HG03521 (cell line): ENCODE data around the gene SMIM12.

ENCODE experiments used
- ATAC-seq: cut with Tn5 transposase; IDR thresholded peaks from one replicate; pipeline ENCODE4 v1.9.1; 2021; ENCODE audit warnings: mild to moderate bottlenecking, moderate library complexity; ENCODE audit not compliant: unreplicated experiment

The SMIM12 gene, protein sequence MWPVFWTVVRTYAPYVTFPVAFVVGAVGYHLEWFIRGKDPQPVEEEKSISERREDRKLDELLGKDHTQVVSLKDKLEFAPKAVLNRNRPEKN

DNA sequence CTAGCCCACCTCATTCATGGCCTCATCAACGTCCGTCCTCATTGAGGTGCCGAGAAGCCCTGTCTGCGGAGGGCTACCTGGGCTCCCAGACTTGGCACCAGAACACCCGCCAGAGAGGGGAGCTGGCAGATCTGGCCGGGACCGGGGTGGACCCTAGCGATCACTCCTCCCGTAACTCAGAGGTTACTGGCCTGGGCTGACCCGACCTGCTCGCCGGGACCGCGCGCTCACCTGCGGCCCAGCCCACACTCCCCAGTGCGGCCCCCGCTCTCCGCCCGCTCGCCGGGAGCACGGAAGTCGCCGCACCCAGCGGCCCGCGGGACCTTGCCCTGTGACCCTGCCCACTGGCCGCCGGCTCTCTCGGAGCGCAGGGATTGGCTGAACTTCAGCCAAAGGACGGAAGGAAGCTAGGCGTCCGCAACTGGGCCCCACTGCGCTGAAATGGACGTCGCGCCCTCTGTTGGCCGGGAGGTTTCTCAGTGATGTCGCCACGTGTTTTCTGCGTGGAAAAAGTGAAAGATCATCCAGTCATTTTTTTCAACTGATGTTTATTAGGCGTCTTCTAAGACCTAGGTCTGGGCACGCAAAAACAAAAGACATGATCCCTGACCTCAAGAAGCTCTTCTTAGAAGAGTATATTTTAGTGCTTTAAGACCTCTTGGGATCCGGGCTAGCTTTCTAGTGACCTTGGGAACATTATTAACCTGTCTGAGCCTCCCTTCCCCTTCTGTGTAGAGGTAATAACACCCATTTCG is at the start of gene SMIM12:
Gene SMIM12, minus strand, starts transcription at position 304 of the 755 bp plus-strand sequence. CDS start 3,772 bp downstream, outside the sequence.
- peak; percentile 94 for ATAC-seq

DNA sequence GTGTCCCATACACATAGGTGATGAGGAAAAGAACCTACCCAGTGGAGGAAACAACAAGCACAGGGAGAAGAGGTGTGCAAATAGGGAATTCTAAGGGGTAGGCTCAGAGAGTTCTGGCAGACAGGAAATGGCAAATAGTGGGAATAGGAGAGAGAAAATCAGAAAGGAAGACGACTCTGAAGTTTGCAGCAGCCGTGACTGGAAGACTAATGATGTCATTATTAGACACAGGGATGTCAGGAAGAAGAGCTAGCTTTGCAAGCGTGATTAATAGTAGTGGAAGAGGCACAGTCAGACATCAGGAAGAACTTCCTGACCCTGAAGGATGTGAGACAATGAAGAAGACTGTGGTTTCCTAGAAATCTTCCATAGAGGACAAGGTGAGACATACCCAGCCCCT is 48.8 kb upstream of the SMIM12 start:
- ATAC-seq = no peak

DNA sequence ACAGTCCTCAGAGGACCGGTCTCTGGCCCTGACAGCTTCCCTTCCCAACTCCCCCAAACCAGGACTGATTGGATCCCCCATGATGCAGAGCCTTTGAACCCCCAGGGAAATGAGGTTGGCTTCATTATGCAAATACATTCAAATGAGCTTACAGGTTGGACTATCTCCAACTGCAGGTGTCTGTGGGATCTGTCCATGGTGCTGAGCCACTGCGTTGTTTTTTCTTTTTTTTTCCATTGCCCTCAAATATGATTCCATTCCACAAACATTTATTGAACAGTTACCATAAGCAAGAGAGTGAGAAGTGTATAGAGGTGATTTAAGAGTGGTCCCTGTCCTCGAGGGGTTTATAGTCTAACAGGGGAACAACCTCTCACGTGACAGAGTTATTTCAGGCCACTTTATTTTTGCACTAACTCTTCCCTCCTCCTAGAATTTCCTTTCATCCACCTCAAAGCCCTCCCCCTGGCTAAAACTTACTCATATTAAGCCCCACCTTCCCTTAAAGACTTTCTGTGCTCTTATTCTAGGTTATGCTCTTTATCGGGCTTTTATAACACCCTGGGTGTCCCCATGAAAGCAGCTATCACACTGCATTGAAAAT is 48.0 kb upstream of the SMIM12 start:
- no peak for ATAC-seq

DNA sequence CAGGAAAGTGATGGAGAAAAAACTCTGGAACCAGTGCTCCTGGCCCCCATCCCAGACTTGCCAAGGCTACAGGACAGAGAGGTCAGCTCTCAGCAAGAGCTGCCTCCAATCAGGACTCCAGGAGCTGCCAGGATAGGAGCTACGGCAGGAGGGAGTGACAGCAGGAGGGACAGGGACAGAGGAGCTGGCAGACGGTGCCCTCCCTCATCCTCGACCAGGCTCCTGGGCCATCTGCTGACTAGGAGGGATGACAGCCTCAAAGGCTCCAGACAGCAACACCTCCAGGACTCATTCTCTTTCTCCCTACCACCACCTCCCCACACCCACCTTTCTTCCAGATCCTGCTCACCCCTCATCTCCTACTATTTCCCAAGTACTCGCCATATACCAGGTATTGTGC is 47.2 kb upstream of the SMIM12 start:
- ATAC-seq = no peak

DNA sequence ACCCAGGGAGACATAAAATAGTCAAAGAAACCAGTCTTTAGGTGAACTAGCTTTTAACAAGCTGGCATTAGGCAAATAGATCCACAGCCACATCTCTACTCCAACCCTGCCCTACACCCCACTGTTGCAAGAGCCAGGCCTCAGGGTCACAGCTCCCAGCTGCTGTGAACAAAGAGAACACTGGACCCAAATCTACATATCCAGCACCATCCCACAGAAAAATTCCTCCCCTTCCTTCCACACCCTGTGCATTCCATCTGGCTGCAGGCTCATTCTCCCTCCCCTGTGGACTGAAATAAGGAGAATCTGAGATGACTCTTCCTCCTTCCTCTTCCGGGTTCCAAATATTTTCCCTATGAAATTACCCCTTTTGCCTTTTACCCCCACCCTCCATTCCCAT is 46.7 kb upstream of the SMIM12 start:
- no peak for ATAC-seq

DNA sequence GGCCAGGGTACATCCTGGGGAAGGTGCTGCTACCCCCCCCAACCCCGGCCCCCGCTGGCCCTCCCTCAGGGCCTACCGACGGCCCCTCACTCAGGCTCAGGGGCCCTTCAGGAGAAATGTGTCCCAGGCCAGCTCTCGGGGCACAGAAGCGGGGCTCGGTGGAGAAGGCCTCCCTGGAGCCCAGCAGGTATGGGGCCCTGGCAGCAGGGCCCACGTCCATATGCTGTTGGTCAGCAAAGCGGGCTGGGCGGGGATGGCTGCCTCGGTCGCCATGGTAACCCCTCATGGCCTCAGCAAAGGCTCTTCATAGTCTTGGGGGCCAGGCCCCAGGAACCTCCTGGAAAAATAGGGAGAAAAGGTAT is 45.5 kb upstream of the SMIM12 start:
- no peak for ATAC-seq

DNA sequence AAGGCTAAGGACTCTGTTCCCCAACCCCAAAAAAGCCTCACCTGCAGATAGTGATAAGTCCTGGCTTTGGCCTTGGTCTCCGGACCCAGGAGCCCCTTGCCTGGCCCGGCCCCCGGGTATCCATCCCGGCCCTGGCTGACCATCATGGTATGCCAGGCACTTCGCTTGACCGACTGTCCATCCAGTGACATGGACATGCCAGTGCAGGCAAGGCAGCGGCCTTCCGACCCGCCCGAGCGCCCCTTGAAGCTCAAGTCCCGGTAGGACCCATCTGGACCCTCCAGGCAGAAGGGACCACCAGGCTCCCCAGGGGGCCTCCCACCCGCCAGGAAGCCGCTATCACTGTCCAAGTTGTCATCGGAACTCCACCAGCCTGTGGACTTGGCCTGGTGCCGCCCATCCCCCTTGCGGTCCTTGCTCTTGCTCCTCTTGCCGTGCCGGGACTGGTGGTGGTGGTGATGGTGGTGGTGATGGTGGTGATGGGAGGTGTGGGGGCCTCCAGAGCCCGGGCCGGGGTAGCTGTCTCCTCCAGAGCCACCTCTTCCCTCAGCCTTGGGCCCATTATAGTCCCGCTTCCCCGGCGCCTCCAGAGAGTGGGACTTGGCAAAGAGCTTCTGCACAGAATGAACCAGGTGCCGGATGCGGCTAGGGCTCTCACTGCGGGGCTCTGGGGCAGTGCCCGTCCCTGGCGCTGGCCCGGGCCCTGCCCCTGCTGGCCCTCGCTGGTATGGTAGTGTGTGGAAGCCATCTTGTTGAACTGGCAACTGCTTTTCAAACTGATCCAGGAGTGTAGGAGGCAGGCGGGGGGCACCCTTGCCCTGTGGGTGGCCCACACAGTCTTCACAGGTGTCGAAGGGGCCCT is 44.9 kb upstream of the SMIM12 start:
- no peak for ATAC-seq

DNA sequence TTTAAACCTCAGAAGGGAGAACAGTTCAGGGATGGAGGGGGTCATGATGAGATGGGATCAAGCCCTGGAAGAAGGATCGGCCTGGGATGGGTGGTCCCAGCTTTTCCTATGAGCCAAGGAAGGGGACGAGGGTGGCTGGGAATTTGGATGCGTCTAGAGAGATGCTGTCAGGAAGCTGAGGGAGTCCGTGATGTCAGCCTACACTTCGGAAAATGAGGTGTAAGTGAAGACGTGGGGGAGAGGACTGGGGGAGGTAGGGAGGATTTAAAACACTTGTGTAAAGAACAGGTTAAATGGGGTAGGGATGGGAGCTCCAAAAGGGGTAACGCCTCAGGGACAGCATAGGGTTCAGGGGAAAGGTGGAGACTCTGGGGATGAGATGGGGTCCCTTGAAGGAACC is 42.4 kb upstream of the SMIM12 start:
- ATAC-seq = no peak

DNA sequence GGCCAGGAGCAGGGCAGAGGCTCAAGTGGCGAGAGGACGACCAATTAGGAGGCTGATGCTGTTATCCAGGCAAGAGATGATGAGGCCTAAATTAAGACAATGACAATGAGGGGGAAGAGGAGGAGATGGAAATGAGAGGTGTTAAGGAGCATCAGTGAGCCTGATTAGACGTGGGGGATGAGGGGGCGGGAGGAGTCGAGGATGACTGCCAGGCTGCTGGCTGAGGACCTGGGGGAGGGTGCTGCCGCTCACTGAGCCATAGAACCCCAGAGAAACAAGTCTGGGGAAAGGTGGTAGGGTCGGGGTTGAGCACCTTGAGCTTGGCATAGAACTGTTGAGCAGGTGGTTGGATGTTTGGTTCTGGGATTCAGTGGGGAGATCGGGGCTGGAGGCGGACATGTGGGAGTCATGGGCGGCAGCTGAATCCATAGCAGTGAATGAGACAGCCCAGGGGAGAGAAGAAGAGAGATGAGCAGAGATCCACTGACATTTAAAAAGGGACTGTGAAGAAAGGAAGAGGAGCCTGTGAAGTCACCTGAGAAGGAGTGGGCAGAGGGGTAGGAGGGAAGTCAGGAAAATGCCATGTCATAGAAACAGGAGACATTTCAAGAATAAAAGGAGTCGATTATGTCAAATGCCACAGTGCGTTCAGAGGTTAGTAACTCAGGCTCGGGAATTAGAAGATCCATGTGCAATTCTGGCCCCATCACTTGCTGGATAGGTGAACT is 41.4 kb upstream of the SMIM12 start:
- ATAC-seq = no peak

DNA sequence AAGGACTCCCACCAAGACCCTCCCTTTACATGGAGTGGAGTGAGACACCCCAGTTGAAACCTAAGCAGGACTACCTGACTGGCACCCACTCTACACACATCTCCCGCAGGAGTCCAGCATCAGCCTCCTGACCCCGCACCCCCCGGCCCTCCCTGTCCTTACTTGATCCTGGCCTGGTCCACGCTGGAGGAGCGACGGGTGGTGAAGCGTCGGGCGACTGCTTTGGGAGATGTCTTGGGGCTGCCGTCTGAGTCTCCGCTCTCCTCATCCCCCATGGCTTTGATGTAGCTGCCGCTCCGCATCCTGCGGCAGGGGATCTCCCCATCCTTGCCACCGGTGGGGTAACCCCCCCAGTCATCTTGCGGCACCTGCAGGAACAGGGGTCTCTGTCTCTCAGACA is 40.4 kb upstream of the SMIM12 start:
- no peak for ATAC-seq

DNA sequence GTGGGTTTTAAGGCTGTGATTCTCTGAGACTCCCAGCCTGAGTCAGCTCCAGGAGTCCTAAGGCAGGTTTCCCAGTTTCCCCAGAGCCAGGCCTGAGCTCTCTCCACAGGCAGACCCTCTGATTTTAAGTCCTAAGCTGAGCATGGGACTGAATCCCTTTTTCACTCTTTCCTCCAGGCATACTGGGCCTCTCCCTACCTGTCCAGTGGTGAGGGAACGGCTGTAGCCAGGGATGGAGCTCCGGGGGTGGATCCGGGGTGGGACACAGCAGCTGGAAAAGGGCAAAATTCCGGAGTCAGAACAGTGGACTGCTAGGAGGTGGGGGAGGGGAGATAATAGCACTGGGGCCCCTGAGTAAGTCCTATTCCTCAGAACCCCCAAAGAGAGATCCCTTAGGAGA is 39.9 kb upstream of the SMIM12 start:
- ATAC-seq = no peak

DNA sequence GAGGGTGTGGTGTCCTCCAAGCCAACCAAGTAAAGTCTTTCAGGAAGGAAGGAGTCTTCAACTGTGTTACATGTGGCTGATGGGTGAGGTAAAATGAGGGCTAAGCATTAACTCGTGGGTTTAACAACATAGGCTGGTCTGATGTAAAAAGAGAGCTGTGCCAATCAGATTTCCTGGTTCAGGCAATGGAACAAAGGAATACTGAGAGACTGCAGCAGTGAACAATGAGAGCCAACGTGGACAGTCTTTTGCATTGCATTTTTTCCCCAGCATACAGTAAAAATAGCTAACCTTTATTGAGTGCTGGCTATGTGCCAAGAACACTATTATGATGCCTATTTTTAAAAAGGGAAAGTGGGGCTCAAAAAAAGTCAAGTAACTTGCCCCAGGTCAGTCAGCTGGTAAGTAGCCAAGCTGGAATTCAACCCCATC is 38.8 kb upstream of the SMIM12 start:
- ATAC-seq = no peak

DNA sequence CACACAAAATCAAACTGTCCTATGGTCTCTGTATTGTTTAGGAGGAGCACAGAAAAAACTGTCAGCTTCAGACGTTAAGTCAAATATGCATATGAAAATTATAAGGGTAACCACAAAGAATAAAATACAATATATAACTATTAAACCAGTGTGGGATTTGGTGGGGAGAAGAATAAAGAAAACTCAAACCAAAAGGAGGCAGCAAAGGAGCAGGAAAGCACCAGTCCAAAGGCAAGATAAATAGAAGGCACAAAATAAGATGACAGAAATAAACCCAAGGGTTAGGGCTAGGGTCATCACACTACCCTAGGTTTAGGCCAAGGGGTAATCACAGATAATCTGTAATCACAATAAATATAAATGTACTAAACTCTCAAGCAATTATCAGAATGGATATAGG is 37.1 kb upstream of the SMIM12 start:
- no peak for ATAC-seq

DNA sequence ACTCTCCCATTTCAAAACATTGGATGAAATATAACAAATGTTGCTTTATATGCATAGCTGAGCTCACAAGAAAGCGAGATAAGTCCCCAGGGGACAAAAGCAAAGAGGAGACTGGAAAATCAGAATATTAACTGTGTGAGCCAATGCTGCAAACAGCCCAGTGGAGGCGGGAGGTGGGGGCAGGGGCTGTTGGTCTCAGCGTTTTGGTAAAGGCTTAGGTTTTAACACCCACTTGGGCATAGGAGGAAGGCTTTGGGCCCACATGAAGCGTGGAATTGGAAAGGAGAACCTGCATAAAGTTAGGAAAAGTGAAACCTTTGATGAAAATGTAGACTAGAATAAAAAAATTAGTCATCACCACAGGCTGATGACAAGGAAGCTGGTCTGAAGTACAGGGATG is 30.2 kb upstream of the SMIM12 start:
- ATAC-seq = no peak

DNA sequence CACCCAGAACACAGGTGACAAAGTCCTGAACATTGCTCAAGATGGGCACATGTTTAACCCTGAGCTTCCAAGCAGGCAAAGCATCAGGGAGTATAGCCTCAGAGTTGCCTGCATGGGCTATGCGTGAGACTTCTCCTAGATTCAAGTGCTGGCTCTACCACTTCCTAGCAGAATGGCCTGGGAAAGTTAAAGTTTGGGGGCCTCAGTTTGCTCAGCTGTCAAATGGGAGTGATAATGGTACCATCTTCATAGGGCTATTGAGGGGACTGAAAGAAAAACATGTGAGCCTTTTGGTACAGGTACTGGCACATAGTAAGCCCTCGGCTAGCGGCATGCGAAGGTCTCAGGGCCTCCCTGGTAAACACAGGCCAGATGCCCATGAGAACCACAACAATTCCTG is 28.0 kb upstream of the SMIM12 start:
- no peak for ATAC-seq

DNA sequence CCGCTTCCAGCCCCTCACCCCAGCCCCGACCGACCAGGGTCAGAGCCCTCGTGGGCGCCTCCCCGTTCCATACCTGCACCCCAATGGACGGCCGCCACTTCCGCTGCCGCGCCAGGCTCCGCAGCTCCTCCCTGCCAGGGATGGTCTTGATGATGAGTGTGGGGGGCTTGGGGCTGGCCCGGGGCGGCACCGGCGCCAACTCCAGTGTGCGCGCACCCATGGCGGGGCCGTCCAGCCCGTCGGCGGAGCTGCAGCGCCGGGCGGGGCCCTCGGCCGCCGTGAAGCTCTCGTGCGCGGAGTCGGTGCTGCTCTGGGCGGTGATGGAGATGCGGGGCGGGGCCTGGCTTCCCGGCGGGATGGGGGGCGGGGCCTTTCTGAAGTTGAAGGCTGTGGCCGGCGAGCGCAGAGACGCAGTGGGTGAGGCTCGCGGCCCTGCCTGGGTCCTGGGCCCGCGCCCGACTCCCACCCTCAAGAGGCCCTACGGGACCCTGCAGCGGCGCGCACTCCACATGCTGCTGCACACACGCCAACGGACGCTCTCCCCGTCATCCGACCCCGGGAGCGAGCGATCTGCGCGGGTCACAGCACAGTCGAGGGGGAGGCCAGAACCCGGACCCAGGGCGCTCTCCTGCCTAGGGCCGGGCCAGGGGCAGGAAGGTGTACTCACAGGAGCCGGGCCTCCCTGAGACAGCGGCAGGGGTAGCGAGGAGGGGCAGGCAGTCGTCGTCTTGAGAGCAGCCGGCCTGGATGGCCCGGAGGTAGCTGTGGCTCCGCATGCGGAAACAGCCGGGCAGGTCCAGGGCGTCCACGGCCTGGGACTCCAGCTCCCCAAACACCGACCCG is 26.1 kb upstream of the SMIM12 start:
- ATAC-seq = no peak

DNA sequence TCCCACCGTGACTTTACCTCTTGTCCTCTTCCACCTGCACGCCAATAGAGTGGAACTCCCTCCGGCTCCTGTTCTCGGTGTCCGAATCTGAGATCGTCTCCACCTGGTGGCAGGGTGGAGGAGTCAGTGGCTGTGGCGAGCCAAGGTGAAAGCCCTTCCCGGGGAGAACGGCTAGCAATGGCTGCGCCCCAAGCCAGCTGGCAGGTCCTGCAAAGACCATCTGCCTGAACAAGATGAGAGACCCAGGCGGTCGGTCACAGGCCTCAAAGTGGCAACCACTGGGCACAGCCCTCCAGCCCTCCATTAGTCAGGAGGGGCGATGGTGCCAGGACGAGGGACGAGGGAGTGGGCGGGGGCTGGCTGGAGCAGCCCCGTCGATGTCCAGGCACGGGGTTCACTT is 25.4 kb upstream of the SMIM12 start:
- no peak for ATAC-seq

DNA sequence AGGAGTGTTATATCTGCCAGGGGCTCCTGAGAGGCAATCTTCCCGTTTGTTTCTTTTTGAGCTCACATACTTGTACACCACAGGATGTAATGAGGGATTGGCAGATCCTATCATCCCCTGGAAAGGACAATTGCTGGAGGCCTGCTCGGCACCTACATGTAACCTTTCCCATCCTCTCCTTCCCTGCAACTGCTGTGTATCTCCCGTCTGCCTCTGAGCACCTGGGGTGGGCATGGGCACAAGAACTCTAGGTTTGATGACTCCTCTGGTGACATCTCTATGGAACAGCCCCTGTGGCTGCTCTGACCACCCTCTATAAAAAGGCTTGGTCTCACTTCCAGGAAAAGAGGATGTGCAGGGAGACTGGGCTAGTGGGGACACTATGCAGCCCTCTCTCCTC is 25.0 kb upstream of the SMIM12 start:
- no peak for ATAC-seq

DNA sequence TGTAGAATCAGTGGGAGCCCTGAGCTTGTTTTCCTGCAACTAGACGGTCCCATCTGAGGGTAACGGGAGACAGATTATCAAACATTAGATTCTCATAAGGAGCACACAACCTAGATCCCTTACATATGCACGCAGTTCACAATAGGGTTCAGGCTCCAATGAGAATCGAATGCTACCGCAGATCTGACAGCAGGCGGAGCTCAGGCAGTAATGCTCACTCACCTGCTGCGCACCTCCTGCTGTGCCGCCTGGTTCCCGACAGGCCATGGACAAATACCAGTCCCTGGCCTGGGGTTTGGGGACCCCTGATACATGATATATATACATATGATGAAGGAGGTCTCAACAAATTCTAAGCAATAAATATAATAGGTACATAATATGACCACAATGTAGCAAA is 19.7 kb upstream of the SMIM12 start:
- ATAC-seq = no peak

DNA sequence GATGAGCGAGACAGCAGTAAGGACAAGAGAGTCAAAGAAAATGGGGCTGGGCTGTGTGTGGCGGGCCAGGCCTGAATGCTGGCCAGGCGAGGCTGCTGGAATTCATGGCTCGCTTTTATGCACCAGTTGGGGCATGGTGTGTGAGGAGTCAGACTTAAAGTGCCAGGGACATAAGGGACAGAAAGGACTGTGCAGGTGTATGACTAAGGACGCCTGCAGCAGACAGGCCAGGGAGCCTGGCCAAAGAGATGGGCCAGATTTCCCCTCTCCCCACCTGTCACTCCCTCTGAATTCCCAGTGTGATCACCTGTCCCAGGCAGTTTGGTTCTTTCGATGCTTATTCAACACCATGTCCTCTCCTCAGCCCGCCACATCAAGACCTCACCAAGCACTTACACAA is 16.9 kb upstream of the SMIM12 start:
- no peak for ATAC-seq
